NCI-H510A (cell line): Measurements from ENCODE around the gene ZMYM3.
"Not testable (repeated sequence)": the region's sequence is repeated elsewhere in the genome, so short reads cannot be mapped to it uniquely, and the experiment has no call there.

Experiments
- DNase-seq: peaks from one replicate; lab custom pipeline; 2025; lab: John Stamatoyannopoulos, UW

The ZMYM3 gene

DNA sequence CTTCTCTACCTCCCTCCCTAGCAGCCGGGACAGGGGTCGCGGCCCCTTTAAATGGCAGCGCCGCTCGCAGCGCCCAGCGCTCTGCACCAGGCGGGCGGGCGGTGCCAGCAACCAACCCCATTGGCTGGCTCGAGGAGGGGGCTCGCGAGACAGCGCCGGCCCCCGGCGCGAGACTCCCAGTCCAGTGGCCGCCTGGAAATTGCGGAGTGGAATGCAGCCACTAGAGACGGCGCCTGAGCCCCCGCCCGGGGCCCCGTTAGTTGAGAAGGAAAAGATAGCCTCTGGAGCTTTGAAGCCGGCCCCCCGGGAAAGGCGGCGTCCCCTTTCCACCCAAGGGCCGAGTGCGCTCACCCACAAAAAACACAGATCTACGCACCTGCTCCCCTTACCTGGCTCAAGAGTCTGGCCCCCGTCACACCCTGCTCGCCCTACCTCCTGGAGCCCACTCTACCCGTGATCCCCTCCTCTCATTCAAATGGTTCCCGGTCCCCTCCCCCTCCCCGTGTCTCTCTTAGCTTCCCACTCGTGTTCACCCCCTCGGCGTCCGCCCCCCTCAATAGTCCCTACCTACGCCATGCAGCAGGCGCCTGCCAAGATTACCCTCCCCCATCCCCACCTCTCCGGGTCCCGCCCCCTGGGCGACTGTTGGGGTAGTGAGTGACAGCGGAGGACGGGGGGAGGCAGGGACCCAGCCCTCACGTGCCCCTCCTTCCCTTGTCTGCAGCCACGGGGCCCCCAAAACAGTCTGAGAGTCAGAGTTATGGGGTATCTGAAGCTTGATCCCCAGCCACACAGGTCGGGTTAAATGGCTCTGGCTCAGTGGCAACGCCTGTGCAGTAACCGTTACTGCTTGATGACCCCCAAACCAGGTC lies at the start of gene ZMYM3:
Gene ZMYM3, minus strand, starts transcription at position 49 of the 872 bp plus-strand sequence. CDS start 885 bp downstream, outside the sequence.
- DNase-seq: peak; percentile 82

DNA sequence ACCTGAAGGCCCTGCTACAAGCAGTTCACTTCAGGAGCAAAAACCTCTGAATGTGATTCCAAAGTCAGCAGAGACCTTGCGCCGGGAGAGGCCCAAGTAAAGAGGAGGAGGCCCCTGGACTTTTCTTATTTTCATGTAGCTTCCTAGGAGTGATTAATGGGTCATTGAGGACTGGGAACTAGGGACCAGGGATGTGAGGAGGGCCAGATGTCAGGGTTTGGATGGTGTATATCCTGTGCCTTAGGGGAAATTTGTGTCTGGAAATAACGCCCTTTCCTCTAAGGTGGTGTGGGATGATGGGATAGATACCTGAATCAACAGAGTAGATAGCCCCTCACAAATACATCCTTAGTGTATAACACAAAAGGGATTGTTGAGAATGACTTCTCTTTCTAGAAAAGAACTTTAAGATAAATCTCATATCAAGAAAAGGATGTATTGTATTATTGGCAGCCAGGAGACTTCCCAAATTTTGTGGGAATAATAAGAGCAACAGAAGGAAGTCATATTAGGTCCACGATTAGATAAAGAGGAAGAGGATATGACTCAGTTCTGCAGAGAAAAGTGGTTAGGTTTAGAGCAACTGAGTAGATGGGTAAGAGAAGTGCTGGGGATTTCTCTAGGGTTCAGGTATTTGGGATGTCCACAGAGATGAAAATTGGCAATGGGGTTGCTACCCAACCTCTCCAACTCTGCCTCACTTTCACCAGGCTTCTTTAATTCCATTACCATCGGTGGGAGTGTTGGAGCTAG lies 48.7 kb upstream of the ZMYM3 start:
- DNase-seq: no peak

DNA sequence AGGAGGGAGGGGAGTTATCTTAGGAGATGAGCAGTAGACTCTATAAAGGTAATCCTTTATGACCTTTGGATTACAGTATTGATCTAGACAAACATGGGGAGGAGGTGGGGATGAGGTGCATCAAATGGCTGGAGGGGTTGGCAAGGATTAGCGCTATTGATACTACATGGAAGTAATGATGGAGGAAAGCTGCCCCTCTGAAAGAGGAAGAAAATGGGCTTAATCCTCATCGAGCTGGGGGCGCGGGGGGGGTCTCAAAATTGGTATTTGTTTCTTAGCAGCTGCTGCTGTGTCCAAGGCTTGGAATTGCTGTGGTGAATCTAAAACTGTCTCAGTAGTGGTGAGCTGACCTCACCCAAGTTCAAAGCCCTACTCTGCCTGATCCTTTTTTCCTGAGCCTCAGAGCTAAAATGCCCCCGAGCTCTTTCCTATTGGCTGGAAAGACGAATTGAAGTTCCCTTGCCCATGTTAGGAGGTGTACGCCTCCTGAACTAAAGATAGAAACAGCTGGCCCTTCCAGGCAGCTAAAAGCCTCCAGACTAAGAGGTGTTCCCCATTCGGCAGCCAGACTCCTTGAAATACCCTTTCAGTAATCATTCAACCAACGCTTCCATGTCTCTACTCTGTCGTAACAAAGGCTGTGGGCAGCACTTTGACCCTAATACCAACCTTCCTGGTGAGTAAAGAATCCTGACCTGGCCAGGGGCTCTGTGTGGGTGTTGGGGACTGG lies 47.4 kb upstream of the ZMYM3 start, which contains the start of gene ITGB1BP2:
Gene ITGB1BP2, plus strand, starts transcription at position 556 of the 730 bp plus-strand sequence. Its CDS starts 57 bp downstream, at position 613.
- no peak for DNase-seq

DNA sequence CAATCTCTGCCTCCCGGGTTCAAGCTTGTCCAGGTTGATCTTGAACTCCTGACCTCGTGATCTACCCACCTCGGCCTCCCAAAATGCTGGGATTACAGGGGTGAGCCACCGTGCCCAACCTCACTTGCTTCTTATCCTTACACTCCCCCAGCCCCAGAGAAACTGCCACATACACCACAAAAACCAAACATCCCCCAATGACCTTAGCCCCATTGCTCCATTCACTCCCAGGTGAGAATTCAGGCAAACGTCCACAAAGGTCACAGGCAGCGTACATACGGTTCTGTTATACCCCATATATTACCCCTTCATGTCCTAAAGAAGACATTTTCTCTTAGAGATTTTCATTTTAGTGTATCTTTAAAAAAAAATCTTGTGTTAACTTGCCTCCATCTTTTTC lies 46.6 kb upstream of the ZMYM3 start:
- DNase-seq: not testable (repeated sequence)

DNA sequence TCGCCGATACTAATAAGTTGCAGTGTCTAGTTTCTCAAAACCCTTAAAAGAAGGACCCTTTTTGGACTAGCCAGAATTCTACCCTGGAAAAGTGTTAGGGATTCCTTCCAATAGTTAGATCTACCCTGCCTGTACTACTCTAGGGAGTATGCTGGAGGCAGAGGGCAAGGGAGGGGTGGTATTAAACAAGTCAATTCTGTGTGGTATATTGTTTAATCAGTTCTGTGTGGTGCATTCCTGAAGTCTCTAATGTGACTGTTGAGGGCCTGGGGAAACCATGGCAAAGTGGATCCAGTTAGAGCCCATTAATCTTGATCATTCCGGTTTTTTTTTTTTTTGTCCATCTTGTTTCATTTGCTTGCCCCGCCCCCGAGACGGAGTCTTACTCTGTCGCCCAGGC lies 46.1 kb upstream of the ZMYM3 start:
- not testable (repeated sequence) for DNase-seq

DNA sequence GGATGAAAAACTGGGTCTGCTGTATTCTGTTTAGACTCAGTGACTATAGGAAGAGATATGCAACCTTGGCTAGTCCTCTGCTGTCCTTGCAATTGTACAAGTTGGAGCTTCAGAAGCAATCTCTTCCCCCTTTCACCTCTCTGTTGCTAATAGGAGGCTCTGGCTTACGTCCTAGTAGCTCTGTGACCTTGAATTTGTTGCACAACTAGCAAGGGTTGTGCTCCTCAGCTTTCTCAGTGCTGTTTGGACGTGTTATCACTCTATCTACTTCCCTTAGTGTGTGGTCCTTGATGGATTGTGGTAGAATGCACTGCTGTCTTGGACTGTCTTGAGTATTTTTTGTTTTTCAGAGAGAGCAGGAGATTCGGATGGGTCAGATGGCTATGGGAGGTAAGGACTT lies 44.2 kb upstream of the ZMYM3 start:
- DNase-seq: no peak

DNA sequence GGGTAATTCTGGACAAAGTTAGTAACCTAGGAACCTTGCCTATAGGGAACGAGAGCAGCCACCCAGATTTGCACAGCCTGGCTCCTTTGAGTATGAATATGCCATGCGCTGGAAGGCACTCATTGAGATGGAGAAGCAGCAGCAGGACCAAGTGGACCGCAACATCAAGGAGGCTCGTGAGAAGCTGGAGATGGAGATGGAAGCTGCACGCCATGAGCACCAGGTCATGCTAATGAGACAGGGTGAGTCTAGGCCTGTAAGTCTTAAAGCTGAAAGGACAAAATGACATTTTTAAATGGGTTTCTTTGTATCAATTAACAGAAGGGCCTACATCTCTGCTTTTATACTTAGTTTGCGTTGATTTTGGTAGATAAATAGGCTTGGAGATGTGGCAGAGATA lies 42.9 kb upstream of the ZMYM3 start:
- no peak for DNase-seq

DNA sequence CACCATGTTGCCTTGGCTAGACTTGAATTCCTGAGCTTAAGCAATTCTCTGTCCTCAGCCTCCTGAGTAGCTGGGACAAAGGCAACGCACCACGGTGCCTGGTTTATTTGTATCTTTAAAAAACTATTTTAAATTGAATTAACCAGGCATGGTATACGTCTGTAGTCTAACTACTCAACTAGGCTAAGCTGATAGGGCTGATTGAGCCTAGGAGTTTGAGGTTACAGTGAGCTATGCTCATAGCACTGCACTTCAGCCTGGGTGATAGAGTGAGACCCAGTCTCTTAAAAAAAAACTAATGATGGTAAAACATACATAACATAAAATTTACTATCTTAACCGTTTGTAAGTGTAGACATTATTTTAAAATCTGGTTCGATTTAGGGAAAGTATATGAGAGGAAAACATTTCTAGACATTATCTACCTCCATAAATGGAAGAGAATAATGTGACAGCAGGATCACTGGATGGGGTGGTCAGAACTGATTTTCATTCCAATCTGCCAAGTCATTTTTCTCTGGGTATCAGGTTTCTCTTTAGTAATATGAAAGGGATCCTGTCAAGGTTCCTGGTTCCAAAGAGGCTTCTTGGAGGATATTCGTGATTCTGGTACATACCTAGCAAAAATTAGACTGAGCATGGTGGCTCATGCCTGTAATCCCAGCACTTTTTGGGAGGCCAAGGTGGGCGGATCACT lies 38.9 kb upstream of the ZMYM3 start:
- DNase-seq: no peak

DNA sequence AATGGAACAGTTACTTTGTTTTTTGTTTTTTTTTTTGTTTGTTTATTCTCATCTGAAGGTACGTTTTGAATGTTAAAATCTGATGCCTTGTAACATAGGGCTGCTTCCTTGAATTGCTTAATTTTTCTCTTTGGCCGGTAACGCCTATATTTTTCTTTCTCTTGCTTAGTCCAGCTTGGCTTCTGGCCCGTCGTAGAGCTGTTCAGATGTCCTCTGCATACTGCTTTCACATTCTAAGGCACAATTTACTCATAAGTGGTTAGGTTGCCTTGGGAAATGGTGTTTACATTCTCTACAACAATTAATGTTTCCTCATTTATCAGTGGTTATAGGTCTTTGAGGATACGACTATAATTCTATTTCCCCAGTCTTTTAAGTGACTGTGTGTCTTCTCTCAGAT lies 37.4 kb upstream of the ZMYM3 start:
- DNase-seq: no peak

DNA sequence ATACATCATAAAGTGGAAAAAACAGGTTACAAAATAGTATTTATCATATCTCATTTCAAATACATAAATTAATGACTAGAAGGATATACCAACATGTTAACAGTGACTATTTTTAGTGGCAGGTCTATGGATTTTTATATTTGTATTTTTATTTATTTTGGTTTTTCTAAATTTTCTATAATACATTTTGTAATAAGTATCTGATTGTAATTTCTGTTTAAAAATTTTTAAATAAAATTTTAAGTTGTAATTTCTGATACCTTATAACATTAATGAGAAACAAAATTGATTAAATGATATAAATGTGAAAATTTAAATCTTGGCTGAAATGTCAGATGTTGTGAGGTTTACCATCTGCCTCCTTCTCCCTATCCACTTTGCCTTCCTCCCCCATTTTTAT lies 32.0 kb upstream of the ZMYM3 start:
- no peak for DNase-seq

DNA sequence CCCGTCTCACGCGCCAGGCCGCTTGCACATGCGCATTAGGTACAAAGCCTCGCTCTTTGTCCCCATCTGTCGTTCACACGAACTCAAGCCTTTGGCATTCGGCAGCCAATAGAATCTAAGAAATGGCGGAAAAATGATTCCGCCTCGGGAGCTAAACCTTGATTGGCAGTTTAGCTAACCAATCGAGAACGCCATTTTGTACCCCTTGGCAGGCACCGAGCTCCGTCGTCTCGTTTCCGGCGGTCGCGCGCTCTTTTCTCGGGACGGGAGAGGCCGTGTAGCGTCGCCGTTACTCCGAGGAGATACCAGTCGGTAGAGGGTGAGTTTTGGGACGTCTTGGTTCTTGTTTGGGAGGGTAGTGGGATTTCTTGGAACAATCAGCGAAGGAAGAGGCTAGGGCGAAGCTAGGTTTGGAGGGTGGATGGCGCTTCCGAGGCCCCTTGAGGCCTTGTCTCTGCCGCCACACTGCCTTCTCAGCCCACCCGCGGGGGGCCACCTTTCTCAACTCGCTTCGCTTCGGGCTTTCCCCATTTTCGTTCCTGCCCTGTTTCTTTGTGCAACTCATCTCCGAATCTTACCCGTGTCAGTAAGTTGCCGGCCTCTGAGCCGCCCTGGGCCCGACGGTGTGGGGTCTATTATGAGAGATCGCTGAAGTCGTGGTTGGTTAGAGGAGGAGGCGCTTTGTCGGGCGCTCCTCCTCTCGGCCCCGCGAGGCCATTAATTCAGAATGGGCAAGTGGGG lies 29.6 kb upstream of the ZMYM3 start, which contains the start of gene NONO:
Gene NONO, plus strand, starts transcription at position 233 of the 741 bp plus-strand sequence. CDS start 7,003 bp downstream, outside the sequence.
- peak; percentile 94 for DNase-seq

DNA sequence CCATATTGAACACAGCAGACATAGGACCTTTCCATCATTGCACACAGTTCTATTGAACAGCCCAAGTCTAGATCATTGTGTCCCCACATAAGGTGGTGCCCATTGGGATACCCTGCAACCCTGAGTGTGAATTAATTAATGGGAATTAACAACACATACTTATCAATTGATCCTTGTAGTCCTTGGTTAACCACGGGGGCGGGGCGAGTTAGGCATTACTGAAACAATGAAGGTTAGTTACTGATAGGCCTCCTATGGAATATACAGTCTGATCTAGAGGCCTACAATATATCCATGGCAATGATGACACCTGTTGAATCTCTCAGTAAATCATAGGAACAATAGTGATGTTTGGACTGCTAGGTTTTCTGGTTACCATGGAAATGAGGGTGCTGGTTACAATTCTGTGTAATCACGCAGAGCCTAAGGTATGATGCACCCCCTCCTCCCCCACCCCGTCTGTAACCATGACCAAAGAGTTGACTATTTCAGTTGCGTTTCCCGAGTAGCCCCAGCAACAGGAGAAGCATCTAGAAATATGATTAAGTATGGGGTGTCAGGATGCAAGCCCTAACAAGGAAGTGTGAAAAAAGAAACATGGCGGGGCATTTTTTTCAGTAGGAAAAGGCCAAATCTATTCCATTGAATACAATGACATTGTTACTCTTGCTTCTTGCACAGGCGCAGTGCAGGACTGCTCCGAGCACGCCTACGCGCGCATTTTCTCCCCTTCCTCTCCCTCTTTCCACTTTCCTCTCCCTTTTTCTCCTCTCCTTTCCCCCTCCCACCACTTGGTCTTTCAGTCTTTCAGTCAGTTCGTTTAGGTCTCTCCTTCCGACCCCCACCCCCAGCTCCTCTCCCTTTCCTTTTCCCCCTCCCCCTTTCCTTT lies 28.8 kb upstream of the ZMYM3 start:
- DNase-seq: no peak

DNA sequence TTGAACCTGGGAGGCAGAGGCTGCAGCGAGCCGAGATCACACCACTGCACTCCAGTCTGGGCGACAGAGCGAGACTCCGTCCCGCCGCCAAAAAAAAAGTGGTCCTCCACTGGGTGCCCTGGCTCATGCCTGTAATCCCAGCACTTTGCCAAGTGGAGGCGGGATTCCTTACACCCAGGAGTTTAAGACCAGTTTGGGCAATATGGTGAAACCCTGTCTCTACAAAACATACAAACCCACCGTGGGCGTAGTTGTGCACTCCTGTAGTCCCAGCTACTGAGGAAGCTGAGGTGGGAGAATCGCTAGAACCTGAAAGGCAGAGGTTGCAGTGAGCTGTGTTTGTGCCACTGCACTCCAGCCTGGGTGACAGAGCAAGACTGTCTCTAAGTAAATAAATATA lies 27.4 kb upstream of the ZMYM3 start:
- not testable (repeated sequence) for DNase-seq

DNA sequence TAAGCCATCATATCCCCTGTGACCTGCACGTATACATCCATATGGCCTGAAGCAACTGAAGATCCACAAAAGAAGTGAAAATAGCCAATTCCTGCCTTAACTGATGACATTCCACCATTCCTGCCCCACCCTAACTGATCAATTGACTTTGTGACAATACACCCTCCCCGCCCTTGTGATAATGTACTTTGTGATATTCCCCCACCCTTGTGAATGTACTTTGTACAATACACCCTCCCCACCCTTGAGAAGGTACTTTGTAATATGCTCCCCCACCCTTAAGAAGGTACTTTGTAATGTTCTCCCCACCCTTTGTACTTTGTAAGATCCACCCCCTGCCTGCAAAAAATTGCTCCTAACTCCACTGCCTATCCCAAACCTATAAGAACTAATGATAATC lies 18.4 kb upstream of the ZMYM3 start:
- DNase-seq: not testable (repeated sequence)

DNA sequence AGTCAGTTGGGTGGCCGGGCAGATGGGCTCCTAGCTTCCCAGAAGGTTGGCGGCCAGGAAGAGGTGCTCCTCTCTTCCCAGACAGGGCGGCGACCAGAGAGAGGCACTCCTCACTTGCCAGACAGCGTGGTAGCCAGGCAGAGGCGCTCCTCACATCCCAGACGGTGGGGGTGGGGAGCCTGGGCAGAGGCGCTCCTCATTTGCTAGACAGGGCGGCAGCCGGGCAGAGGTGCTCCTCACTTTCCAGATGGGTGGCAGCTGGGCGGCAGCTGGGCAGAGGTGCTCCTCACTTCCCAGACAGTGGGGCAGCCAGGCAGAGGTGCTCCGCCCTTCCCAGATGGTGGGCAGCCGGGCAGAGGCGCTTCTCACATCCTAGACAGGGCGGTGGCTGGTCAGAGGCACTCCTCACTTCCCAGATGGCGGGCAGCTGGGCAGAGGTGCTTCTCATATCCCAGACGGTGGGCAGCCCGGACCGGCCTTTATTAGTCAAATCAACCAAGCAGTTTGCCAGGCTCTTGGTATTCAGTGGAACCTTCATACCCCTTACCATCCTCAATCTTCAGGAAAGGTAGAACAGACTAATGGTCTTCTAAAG lies 16.0 kb upstream of the ZMYM3 start:
- no peak for DNase-seq

DNA sequence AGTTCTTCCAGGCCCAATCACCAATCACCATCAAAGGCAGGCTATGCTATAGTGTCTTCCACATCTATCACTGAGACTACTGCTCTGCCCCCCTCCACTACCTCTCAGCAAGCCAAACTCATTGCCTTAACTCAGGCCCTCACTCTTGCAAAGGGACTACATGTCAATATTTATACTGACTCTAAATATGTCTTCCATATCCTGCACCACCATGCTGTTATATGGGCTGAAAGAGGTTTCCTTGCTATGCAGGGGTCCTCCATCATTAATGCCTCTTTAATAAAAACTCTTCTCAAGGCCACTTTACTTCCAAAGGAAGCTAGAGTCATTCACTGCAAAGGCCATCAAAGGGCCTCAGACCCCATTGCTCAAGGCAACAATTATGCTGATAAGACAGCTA lies 14.7 kb upstream of the ZMYM3 start:
- DNase-seq: not testable (repeated sequence)

DNA sequence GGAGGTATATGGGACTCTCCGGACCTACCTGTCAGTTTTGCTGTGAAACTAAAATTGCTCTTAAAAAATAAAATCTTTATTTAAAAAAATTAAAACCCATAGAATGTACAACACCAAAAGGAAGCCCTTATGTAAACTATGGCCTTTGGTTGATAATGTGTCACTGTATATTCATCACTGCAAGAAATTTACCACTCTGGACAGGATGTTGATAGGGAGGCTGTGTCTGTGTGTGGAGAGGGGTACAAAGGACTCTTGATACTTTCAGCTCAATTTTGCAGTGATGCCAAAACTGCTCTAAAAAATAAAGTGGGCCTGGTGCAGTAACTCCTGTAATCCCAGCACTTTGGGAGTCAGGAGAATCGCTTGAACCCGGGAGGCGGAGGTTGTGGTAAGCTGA lies 2.9 kb upstream of the ZMYM3 start:
- DNase-seq: no peak

DNA sequence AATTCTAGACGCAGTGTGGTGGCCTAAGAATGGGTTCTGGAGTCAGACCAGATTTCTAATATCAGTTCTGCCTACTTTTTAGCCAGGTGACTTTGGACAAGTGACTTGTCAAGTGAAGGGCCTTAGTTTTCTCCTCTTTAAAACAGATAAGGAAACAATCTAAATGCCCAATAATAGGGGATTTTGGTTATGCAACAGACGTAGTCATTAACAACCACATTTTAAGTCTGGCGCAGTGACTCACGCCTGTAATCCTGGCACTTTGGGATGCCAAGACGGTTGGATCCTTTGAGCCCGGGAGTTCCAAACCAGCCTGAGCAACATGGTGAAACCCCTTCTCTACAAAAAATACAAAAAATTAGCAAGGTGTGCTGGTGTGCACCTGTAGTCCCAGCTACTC lies 2.1 kb upstream of the ZMYM3 start:
- no peak for DNase-seq
